Measurements from ENCODE around the gene PRDM15.

Gene PRDM15

GRCh38 chr21:41777951-41778815 lies 101.0 kb downstream of the PRDM15 start:
- DNase-seq: peak; percentile 87

- no peak for DNase-seq
These were observed 102.4 kb downstream of the PRDM15 start for GRCh38 chr21:41776778-41777177.

GRCh38 chr21:41775149-41775472 lies 104.0 kb downstream of the PRDM15 start:
- DNase-seq: no peak

GRCh38 chr21:41774467-41775148 lies 104.5 kb downstream of the PRDM15 start:
- DNase-seq: no peak

- no peak for DNase-seq
These were observed 106.6 kb downstream of the PRDM15 start for GRCh38 chr21:41772351-41773080.

- no peak for DNase-seq
These were observed 107.6 kb downstream of the PRDM15 start for GRCh38 chr21:41771625-41771945.

- no peak for DNase-seq
These were observed 108.1 kb downstream of the PRDM15 start for GRCh38 chr21:41770901-41771624.

- DNase-seq: no peak
These were observed 109.2 kb downstream of the PRDM15 start for GRCh38 chr21:41769933-41770332.

- DNase-seq: no peak
These were observed 109.6 kb downstream of the PRDM15 start for GRCh38 chr21:41769521-41769920.

GRCh38 chr21:41769111-41769510 lies 110.0 kb downstream of the PRDM15 start:
- no peak for DNase-seq

GRCh38 chr21:41768437-41769042 lies 110.6 kb downstream of the PRDM15 start:
- DNase-seq: peak; percentile 87

GRCh38 chr21:41767606-41768436 lies 111.3 kb downstream of the PRDM15 start:
- DNase-seq: peak; percentile 46

GRCh38 chr21:41766883-41767605 lies 112.1 kb downstream of the PRDM15 start, which contains the start of gene RIPK4:
TSS of gene RIPK4 (minus strand) at chr21:41767052. CDS start at chr21:41767041, 11 bp downstream.
- DNase-seq: peak; percentile 61

GRCh38 chr21:41765973-41766882 lies 112.9 kb downstream of the PRDM15 start:
- no peak for DNase-seq

GRCh38 chr21:41765420-41765821 lies 113.7 kb downstream of the PRDM15 start:
- no peak for DNase-seq

GRCh38 chr21:41764558-41765419 lies 114.4 kb downstream of the PRDM15 start:
- DNase-seq: no peak

- DNase-seq: no peak
These were observed 115.1 kb downstream of the PRDM15 start for GRCh38 chr21:41763996-41764395.

- DNase-seq: peak; percentile 21
These were observed 115.7 kb downstream of the PRDM15 start for GRCh38 chr21:41763398-41763931.
